H1 (cell line): ENCODE data around the gene ANKS1A. TPM values are rescaled to one million over a fixed set of nuclear protein-coding genes. Genes with fewer than 3 reads are reported as not detected.

Experiments
- NRF1 ChIP-seq: IDR thresholded peaks from 2 replicates; pipeline ENCODE4 v1.6.1; 2011; ENCODE audit warnings: mild to moderate bottlenecking, low read depth, low read length, improper control_type of control experiment
- RBBP5 ChIP-seq: IDR thresholded peaks from 2 replicates; pipeline ENCODE4 v1.7.1; 2012; ENCODE audit warnings: low read depth, mild to moderate bottlenecking, inconsistent platforms, low read length, moderate library complexity, borderline replicate concordance
- SAP30 ChIP-seq: fragments of 300-600 bp; sonication (generic); IDR thresholded peaks from 2 replicates; pipeline ENCODE4 v1.7.1; 2012; ENCODE audit warnings: low read length, moderate library complexity, mild to moderate bottlenecking, inconsistent platforms; ENCODE audit not compliant: insufficient read depth, insufficient replicate concordance
- SIN3A ChIP-seq, 2 experiments: IDR thresholded peaks in 1 of 2; conservative IDR thresholded peaks in 1 of 2; 2 replicates each; pipeline ENCODE4 v1.6.1; 2011 to 2012; ENCODE audit warnings: low read length in 2 of 2, improper control_type of control experiment in 1 of 2, low read depth in 1 of 2, mild to moderate bottlenecking in 1 of 2
- SIX5 ChIP-seq: IDR thresholded peaks from 2 replicates; pipeline ENCODE4 v1.6.1; 2011; ENCODE audit warnings: mild to moderate bottlenecking, low read depth, low read length
- SP4 ChIP-seq: IDR thresholded peaks from 2 replicates; pipeline ENCODE4 v1.6.1; 2012; ENCODE audit warnings: low read length, inconsistent platforms
- TBP ChIP-seq: IDR thresholded peaks from 2 replicates; pipeline ENCODE4 v1.6.1; 2011; ENCODE audit warnings: low read depth, low read length, improper control_type of control experiment
- TCF12 ChIP-seq: IDR thresholded peaks from 2 replicates; pipeline ENCODE4 v1.6.1; 2011; ENCODE audit warnings: low read depth, mild to moderate bottlenecking, low read length
- USF2 ChIP-seq: IDR thresholded peaks from 2 replicates; pipeline ENCODE4 v1.6.1; 2011; ENCODE audit warnings: low read length, improper control_type of control experiment
- YY1 ChIP-seq: IDR thresholded peaks from 2 replicates; pipeline ENCODE4 v1.6.1; 2011; ENCODE audit warnings: low read depth, mild to moderate bottlenecking, low read length
- polyA plus RNA-seq, 7 experiments: library from polyadenylated mRNA; depleted of rRNA in 3 of 7; stranded (reverse) in 5 of 7; unstranded in 2 of 7; fragments of >200 nt in 5 of 7; fragments of 200-250 nt in 2 of 7; gene quantifications; 1 replicate in 5 of 7; 2 replicates in 1 of 7; 4 replicates in 1 of 7; pipeline versions ENCODE4 v1.2.1 to v1.2.3, GENCODE V29; 2011 to 2013; ENCODE audit warnings: missing spikeins in 2 of 7, mixed read lengths in 2 of 7
- total RNA-seq: library from RNA; stranded (reverse); fragmentation: NEBNext Ultra II Directional; extraction: Animal tissue kit (Norgen Biotek cat#: 25700); gene quantifications from 2 replicates; pipeline ENCODE4 v1.2.1, GENCODE V29; 2021

The ANKS1A gene
- total and polyA plus RNA-seq, 2 of the 8 experiments (the other 6 are each of a cell fraction or from before 2014, with no cell fraction given): 9.8 to 30.9 TPM

- TF ChIP-seq SIX5 (no peak), NRF1 (no peak), USF2 (no peak), RBBP5 (no peak), YY1 (no peak), SIN3A (conservative IDR thresholded peaks at IDR 0.05 in 1 of 2, IDR thresholded peaks at IDR 0.05 in 1 of 2; ENCODE audit: low read depth in 1 of 2, low read length in 2 of 2) (no peak), TBP (no peak), SAP30 (no peak), TCF12 (no peak), SP4 (no peak)
Observed at GRCh38 chr6:35026434-35027222, 137.6 kb downstream of the ANKS1A start (continued).
